Stimulated activated CD8-positive, alpha-beta memory T cell treated with anti-CD3 and anti-CD28 coated beads, Interleukin-12 subunit alpha, Interleukin-12 subunit beta, amount 100 ng/mL, for 1 hour (primary cell): Measurements from ENCODE around the gene GNLY.

Experiments used
- DNase-seq: peaks from one replicate; pipeline ENCODE4 v3.0.0-alpha.2; 2020; ENCODE audit warnings: low read depth

GNLY gene

DNA sequence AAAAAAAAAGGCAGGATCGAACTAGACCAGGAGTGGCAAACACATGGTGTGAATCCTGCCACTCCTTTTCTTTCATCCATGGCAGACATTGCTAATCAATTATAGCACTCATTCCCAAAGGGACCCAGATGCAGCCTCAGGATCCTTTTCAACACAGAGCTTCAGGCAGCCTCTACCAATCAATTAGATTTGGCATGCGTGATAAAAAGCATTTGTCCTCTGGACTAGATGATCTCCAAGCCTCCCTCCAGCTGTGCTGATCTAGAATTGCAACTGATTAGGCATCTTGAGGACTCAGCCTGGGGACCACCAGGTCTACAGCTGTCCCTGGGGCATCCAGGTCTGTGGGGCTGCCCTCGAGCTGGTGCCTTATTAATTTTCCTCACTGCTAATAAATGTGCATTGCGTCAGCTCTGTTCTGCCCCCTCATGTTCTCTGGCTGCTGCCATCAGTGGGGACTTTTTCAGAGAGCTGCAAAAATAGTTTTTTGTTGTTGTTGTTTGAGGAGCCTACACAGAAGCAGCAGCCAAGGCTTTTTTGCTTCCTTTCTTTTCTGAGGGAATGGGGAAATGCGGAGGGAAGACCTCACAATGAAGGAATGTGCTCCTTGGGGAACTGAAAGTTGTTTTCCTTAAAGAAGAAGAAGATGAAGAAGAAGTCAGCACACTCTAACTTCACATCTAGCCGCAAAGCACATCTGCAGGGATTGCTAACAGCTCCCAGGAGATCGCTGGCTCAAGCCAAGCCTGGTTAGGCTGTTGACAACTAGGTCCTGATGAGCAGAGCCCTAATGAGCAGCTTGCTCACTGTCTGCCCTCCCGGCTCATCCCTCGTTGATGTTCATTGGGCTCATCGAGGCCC, 50.8 kb downstream of the GNLY start:
- DNase-seq = no peak

DNA sequence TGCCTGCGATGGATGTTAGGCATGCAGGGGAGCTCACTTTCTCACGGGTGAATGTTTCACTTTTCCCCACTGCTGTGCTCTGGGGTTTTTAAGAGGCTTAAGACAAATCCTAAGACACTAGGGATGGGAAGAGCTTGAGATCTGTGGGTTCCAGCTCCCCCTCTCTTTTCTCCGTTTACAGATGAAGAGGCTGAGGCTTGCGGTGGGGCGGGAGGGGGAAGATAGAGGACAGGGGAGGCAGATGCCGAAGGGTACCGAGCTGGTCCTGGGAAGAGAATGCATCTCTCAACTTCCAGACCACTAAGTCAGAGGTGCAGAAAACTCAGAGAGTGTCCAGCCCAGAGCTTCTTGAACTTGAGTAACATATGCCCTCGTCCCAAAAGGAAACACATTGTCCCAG, 51.5 kb downstream of the GNLY start:
- no peak for DNase-seq

- no peak for DNase-seq
Observed at GRCh38 chr2:85746321-85747004, 52.3 kb downstream of the GNLY start.

DNA sequence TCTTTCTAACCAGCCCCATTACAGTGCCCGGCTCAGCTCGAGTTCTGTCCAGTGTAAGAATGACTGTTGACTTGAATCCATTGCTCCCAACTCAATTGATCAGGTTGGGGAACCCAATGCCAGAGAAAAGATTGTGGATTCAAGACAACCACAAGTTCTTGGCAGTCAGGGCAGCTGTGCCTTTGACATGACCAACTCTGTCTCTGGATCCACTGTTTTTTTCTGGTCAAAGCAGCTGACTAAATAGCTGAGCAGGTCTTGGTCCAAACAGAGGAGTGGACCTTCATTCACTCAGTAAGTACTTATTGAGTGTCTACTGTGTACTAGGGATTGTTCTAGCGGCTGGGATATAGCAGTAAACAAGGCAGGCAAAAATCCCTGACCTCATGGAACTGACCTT, 53.3 kb downstream of the GNLY start:
- DNase-seq = no peak

- no peak for DNase-seq
Observed at GRCh38 chr2:85748039-85748734, 54.0 kb downstream of the GNLY start.
